ENCODE data around the gene KCNJ18.
"Not testable (repeated sequence)": the region's sequence is repeated elsewhere in the genome, so short reads cannot be mapped to it uniquely, and the experiment has no call there.

Gene KCNJ18

GRCh38 chr17:21671437-21671836, 20.9 kb upstream of the KCNJ18 start:
- DNase-seq (ENCODE audit: low read depth), result not testable (repeated sequence)

GRCh38 chr17:21671871-21672270, 20.5 kb upstream of the KCNJ18 start:
- DNase-seq (ENCODE audit: low read depth), result not testable (repeated sequence)

- not testable (repeated sequence) for DNase-seq (ENCODE audit: low read depth)
These were observed 18.7 kb upstream of the KCNJ18 start for GRCh38 chr17:21673451-21674241.

GRCh38 chr17:21674242-21674731, 18.0 kb upstream of the KCNJ18 start:
- DNase-seq (ENCODE audit: low read depth), result no peak

- not testable (repeated sequence) for DNase-seq (ENCODE audit: low read depth)
These were observed 17.2 kb upstream of the KCNJ18 start for GRCh38 chr17:21674891-21675738.

GRCh38 chr17:21675739-21676130, 16.6 kb upstream of the KCNJ18 start:
- DNase-seq (ENCODE audit: low read depth), result not testable (repeated sequence)

- DNase-seq (ENCODE audit: low read depth), result no peak
These were observed 15.8 kb upstream of the KCNJ18 start for GRCh38 chr17:21676281-21677111.

GRCh38 chr17:21677126-21677910, 15.0 kb upstream of the KCNJ18 start:
- DNase-seq (ENCODE audit: low read depth), result no peak

GRCh38 chr17:21677911-21678310, 14.4 kb upstream of the KCNJ18 start:
- no peak for DNase-seq (ENCODE audit: low read depth)

- DNase-seq (ENCODE audit: low read depth), result no peak
These were observed 13.8 kb upstream of the KCNJ18 start for GRCh38 chr17:21678393-21679081.

GRCh38 chr17:21679256-21680146, 12.8 kb upstream of the KCNJ18 start:
- no peak for DNase-seq (ENCODE audit: low read depth)

- no peak for DNase-seq (ENCODE audit: low read depth)
These were observed 12.0 kb upstream of the KCNJ18 start for GRCh38 chr17:21680366-21680765.

GRCh38 chr17:21680850-21681351, 11.4 kb upstream of the KCNJ18 start:
- not testable (repeated sequence) for DNase-seq (ENCODE audit: low read depth)

GRCh38 chr17:21681576-21681975, 10.7 kb upstream of the KCNJ18 start:
- DNase-seq (ENCODE audit: low read depth), result not testable (repeated sequence)

- not testable (repeated sequence) for DNase-seq (ENCODE audit: low read depth)
These were observed 10.2 kb upstream of the KCNJ18 start for GRCh38 chr17:21682130-21682529.

GRCh38 chr17:21683142-21683712, 9.1 kb upstream of the KCNJ18 start:
- DNase-seq (ENCODE audit: low read depth), result not testable (repeated sequence)

GRCh38 chr17:21683897-21684296, 8.4 kb upstream of the KCNJ18 start:
- not testable (repeated sequence) for DNase-seq (ENCODE audit: low read depth)

GRCh38 chr17:21684384-21684783, 7.9 kb upstream of the KCNJ18 start:
- DNase-seq (ENCODE audit: low read depth), result not testable (repeated sequence)

Data from HS-27A (cell line).